GM12878 (cell line): ENCODE data around the gene TPBG. TPM values are rescaled to one million over a fixed set of nuclear protein-coding genes. Genes with fewer than 3 reads are reported as not detected.

Experiments
- ATAC-seq: fragments of 200-7000 bp; cut with Tn5 transposase; 3 replicates; pipeline ENCODE4 v1.9.1; 2020; ENCODE audit warnings: mild to moderate bottlenecking, moderate library complexity
- BruUV-seq: library from RNA; stranded (reverse); fragments of 400-500 nt; replicated peaks from 2 replicates; lab custom pipeline; 2021; lab: Mats Ljungman, UMichigan
- CTCF ChIA-PET: fragments of 300-600 bp; sonication (Branson Sonifier 250); formaldehyde crosslinking; extraction: SDS; loops from one replicate; lab custom pipeline; 2021; ENCODE audit warnings: inconsistent platforms; lab: Yijun Ruan, JAX
- POLR2A ChIA-PET: fragments of 350-600 bp; formaldehyde crosslinking; extraction: SDS; loops from one replicate; lab custom pipeline; 2021; ENCODE audit warnings: inconsistent platforms; lab: Charles Lee
- RAD21 ChIA-PET: fragments of 300-600 bp; sonication (Branson Sonifier 250); formaldehyde crosslinking; loops from one replicate; lab custom pipeline; 2023; ENCODE audit warnings: antibody characterized with exemption; ENCODE audit not compliant: unreplicated experiment; lab: Charles Lee
- SMC1A ChIA-PET: fragments of 300-600 bp; sonication (Branson Sonifier 250); formaldehyde crosslinking; loops from one replicate; lab custom pipeline; 2023; ENCODE audit not compliant: unreplicated experiment, uncharacterized antibody; lab: Charles Lee
- DNase-seq: peaks from one replicate; pipeline ENCODE4 v3.0.0-alpha.2; 2011; ENCODE audit warnings: low read depth, low spot score
- FAIRE-seq: peaks from 3 replicates; lab custom pipeline; 2011; peaks lifted over from hg19 to GRCh38; lab: Jason Lieb, UNC
- H2AFZ ChIP-seq: 2 replicates; pipeline ENCODE4 v1.6.0; 2011; ENCODE audit warnings: low read depth, low read length, control low read depth; ENCODE audit not compliant: control insufficient read depth
- H3K27ac ChIP-seq: 2 replicates; pipeline ENCODE4 v1.5.1; 2011; ENCODE audit warnings: control low read depth; ENCODE audit not compliant: control insufficient read depth, insufficient read depth
- H3K27me3 ChIP-seq, 2 experiments: replicated peaks in 1 of 2; 2 replicates each; pipeline versions ENCODE4 v1.6.0 to v1.6.1; 2011; ENCODE audit warnings: low read length in 1 of 2; ENCODE audit not compliant: control insufficient read depth in 2 of 2, insufficient read depth in 2 of 2
- H3K36me3 ChIP-seq, 2 experiments: 2 replicates each; pipeline ENCODE4 v1.5.1; 2011; ENCODE audit warnings: low read length in 1 of 2; ENCODE audit not compliant: control insufficient read depth in 2 of 2, insufficient read depth in 2 of 2
- H3K4me1 ChIP-seq: 2 replicates; pipeline ENCODE4 v1.6.1; 2011; ENCODE audit warnings: mild to moderate bottlenecking, low read length, moderate library complexity, mixed read lengths; ENCODE audit not compliant: control insufficient read depth, insufficient read depth
- H3K4me2 ChIP-seq: 2 replicates; pipeline ENCODE4 v1.6.0; 2011; ENCODE audit warnings: control low read depth; ENCODE audit not compliant: control insufficient read depth, insufficient read depth
- H3K4me3 ChIP-seq: fragments of 200-600 bp; sonication (generic); 2 replicates; pipeline ENCODE4 v1.5.1; 2016
- H3K79me2 ChIP-seq: 2 replicates; pipeline ENCODE4 v1.6.0; 2011; ENCODE audit warnings: low read length; ENCODE audit not compliant: control insufficient read depth, insufficient read depth
- H3K9ac ChIP-seq: 2 replicates; pipeline ENCODE4 v1.8.0; 2011; ENCODE audit warnings: low read length, control low read depth, mixed read lengths; ENCODE audit not compliant: control insufficient read depth, insufficient read depth
- H3K9me3 ChIP-seq: replicated peaks from 3 replicates; pipeline ENCODE4 v1.5.1; 2011; ENCODE audit warnings: mild to moderate bottlenecking, low read length; ENCODE audit not compliant: control insufficient read depth, insufficient read depth
- H4K20me1 ChIP-seq: 2 replicates; pipeline ENCODE4 v1.6.0; 2011; ENCODE audit not compliant: control insufficient read depth, insufficient read depth
- ESRRA ChIP-seq: IDR thresholded peaks from 2 replicates; pipeline ENCODE4 v1.6.1; 2012; ENCODE audit warnings: mild to moderate bottlenecking, low read length, improper control_type of control experiment
- GABPA ChIP-seq: IDR thresholded peaks from 2 replicates; pipeline ENCODE4 v1.6.1; 2014; ENCODE audit warnings: antibody characterized with exemption, low read depth, mild to moderate bottlenecking, inconsistent platforms
- IKZF2 ChIP-seq, 2 experiments: fragments of 450-650 bp; IDR thresholded peaks; 2 replicates each; pipeline ENCODE4 v1.6.1; 2017; ENCODE audit warnings: mild to moderate bottlenecking in 2 of 2, moderate library complexity in 2 of 2
- MYC ChIP-seq: IDR thresholded peaks from 2 replicates; pipeline ENCODE4 v1.6.1; 2011; ENCODE audit warnings: mild to moderate bottlenecking, low read length, moderate library complexity, inconsistent platforms; ENCODE audit not compliant: insufficient read depth, insufficient replicate concordance, insufficient read length, severe bottlenecking
- NKRF ChIP-seq: fragments of 450-650 bp; conservative IDR thresholded peaks from 2 replicates; pipeline ENCODE4 v1.6.1; 2017; ENCODE audit warnings: mild to moderate bottlenecking, moderate library complexity
- RAD21 ChIP-seq: IDR thresholded peaks from 2 replicates; pipeline ENCODE4 v1.6.1; 2011; ENCODE audit warnings: mild to moderate bottlenecking, low read depth, low read length, moderate library complexity; ENCODE audit not compliant: insufficient read depth
- RBBP5 ChIP-seq: fragments of 200-600 bp; sonication (generic); conservative IDR thresholded peaks from 2 replicates; pipeline ENCODE4 v1.6.1; 2016
- SMAD5 ChIP-seq: IDR thresholded peaks from 2 replicates; pipeline ENCODE4 v1.6.1; 2016; ENCODE audit warnings: antibody characterized with exemption, low read depth
- SRF ChIP-seq, 2 experiments: IDR thresholded peaks; 2 replicates each; pipeline ENCODE4 v1.6.1; 2011; ENCODE audit warnings: low read depth in 2 of 2, low read length in 2 of 2, mild to moderate bottlenecking in 1 of 2, moderate library complexity in 1 of 2
- SUZ12 ChIP-seq: fragments of 200-600 bp; sonication (generic); IDR thresholded peaks from one replicate; pipeline ENCODE4 v1.6.1; 2018; ENCODE audit warnings: antibody characterized with exemption, mild to moderate bottlenecking; ENCODE audit not compliant: unreplicated experiment
- TARDBP ChIP-seq: IDR thresholded peaks from 2 replicates; pipeline ENCODE4 v1.6.1; 2016; ENCODE audit warnings: borderline replicate concordance
- ZBTB33 ChIP-seq: fragments of 450-650 bp; IDR thresholded peaks from 2 replicates; pipeline ENCODE4 v1.6.1; 2017; ENCODE audit warnings: mild to moderate bottlenecking
- WGBS: methylation state at CpG from one replicate; pipeline ENCODE4 v1.1.6; 2016; ENCODE audit warnings: low lambda C conversion rate; ENCODE audit not compliant: insufficient replicate concordance, insufficient coverage; ENCODE audit errors: missing lambda C conversion rate; 5-methylcytosine and 5-hydroxymethylcytosine counted together
- in situ Hi-C: fragments of 300-500 bp; cut with MboI; formaldehyde crosslinking; loops from 9 replicates; pipeline ENCODE4 v1.14.3; 2018; ENCODE audit warnings: mixed read lengths
- intact Hi-C: fragments of 100-400 bp; cut with micrococcal nuclease; formaldehyde crosslinking; loops from one replicate; pipeline ENCODE4 v1.14.2; 2022; ENCODE audit not compliant: unreplicated experiment
- polyA plus RNA-seq, 11 experiments: library from polyadenylated mRNA; depleted of rRNA in 4 of 11; unstranded in 6 of 11; stranded (reverse) in 5 of 11; fragments of >200 nt; fragmentation: Nextera tagmentation in 4 of 11; fragmentation: Illumina TruSeq in 1 of 11; extraction: Ambion mirVana in 4 of 11; extraction: Trizol in 1 of 11; gene quantifications; 1 replicate in 1 of 11; 2 replicates in 10 of 11; pipeline versions ENCODE4 v1.2.1 to v1.2.3, GENCODE V29; 2011 to 2016; ENCODE audit warnings: inconsistent platforms in 2 of 11, missing spikeins in 2 of 11, low read depth in 1 of 11
- total RNA-seq, 4 experiments: library from RNA; depleted of rRNA in 3 of 4; stranded (reverse); fragments of >200 nt in 3 of 4; fragmentation: Illumina TruSeq in 1 of 4; extraction: Trizol in 1 of 4; gene quantifications; 2 replicates each; pipeline versions ENCODE4 v1.2.1 to v1.2.3, GENCODE V29; 2013 to 2021
- TF ChIP-seq, protein P1 (sequence below): IDR thresholded peaks from 2 replicates; pipeline ENCODE4 v1.6.1; 2012; ENCODE audit warnings: low read depth, low read length, improper control_type of control experiment
- TF ChIP-seq, protein P2 (sequence below): fragments of 450-650 bp; IDR thresholded peaks from 2 replicates; pipeline ENCODE4 v1.6.1; 2016; ENCODE audit warnings: mild to moderate bottlenecking, moderate library complexity, borderline replicate concordance
- TF ChIP-seq, protein P3 (sequence below): IDR thresholded peaks from 2 replicates; pipeline ENCODE4 v1.6.1; 2011; ENCODE audit warnings: low read depth, low read length, improper control_type of control experiment, borderline replicate concordance

The TPBG gene
- total and polyA plus RNA-seq, 10 of the 15 experiments (the other 5 are each of a cell fraction or from before 2014, with no cell fraction given), result 0.06 to 0.98 (median 0.66) TPM

- no TSS peak for BruUV-seq
- Histone ChIP-seq H3K4me3 (no peak overlapping the region), H3K79me2 (no peaks in the 10 kb centered on the region), H3K36me3 (no peaks in the 10 kb centered on the region), H3K4me2 (no peak overlapping the region), H3K9ac (no peak overlapping the region), H3K9me3 (no peaks in the 10 kb centered on the region; the same call in 2 of the 3 replicates), H4K20me1 (no peaks in the 10 kb centered on the region), H3K27me3 (peaks cover 3 to 5% of the 10 kb centered on the region in 2 experiments; a peak in 2 of 4 replicates), H3K4me1 (no peaks in the 10 kb centered on the region), H3K27ac (no peak overlapping the region), H2AFZ (no peak overlapping the region)
- intact Hi-C loops, result loop anchor here (10.0 kb wide), 2 partner anchors 87 to 703 kb away; partner anchors contain the start of genes DOP1A and UBE3D
- ChIA-PET SMC1A (no interaction called here), POLR2A (no interaction called here), RAD21 (no interaction called here), CTCF (no interaction called here)
- TF ChIP-seq MYC (no peak), RAD21 (no peak), ZBTB33 (no peak), SMAD5 (no peak), NKRF (no peak), RBBP5 (no peak), GABPA (no peak), IKZF2 (IDR thresholded peaks at IDR 0.05) (no peak), TARDBP (no peak), ESRRA (no peak), SUZ12 (no peak), SRF (IDR thresholded peaks at IDR 0.05; ENCODE audit: low read depth in 2 of 2, low read length in 2 of 2) (no peak)
- TF ChIP-seq, protein P1, sequence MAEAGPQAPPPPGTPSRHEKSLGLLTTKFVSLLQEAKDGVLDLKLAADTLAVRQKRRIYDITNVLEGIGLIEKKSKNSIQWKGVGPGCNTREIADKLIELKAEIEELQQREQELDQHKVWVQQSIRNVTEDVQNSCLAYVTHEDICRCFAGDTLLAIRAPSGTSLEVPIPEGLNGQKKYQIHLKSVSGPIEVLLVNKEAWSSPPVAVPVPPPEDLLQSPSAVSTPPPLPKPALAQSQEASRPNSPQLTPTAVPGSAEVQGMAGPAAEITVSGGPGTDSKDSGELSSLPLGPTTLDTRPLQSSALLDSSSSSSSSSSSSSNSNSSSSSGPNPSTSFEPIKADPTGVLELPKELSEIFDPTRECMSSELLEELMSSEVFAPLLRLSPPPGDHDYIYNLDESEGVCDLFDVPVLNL, result no peak
- TF ChIP-seq, protein P2, sequence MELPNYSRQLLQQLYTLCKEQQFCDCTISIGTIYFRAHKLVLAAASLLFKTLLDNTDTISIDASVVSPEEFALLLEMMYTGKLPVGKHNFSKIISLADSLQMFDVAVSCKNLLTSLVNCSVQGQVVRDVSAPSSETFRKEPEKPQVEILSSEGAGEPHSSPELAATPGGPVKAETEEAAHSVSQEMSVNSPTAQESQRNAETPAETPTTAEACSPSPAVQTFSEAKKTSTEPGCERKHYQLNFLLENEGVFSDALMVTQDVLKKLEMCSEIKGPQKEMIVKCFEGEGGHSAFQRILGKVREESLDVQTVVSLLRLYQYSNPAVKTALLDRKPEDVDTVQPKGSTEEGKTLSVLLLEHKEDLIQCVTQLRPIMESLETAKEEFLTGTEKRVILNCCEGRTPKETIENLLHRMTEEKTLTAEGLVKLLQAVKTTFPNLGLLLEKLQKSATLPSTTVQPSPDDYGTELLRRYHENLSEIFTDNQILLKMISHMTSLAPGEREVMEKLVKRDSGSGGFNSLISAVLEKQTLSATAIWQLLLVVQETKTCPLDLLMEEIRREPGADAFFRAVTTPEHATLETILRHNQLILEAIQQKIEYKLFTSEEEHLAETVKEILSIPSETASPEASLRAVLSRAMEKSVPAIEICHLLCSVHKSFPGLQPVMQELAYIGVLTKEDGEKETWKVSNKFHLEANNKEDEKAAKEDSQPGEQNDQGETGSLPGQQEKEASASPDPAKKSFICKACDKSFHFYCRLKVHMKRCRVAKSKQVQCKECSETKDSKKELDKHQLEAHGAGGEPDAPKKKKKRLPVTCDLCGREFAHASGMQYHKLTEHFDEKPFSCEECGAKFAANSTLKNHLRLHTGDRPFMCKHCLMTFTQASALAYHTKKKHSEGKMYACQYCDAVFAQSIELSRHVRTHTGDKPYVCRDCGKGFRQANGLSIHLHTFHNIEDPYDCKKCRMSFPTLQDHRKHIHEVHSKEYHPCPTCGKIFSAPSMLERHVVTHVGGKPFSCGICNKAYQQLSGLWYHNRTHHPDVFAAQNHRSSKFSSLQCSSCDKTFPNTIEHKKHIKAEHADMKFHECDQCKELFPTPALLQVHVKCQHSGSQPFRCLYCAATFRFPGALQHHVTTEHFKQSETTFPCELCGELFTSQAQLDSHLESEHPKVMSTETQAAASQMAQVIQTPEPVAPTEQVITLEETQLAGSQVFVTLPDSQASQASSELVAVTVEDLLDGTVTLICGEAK, result no peak
- TF ChIP-seq, protein P3, sequence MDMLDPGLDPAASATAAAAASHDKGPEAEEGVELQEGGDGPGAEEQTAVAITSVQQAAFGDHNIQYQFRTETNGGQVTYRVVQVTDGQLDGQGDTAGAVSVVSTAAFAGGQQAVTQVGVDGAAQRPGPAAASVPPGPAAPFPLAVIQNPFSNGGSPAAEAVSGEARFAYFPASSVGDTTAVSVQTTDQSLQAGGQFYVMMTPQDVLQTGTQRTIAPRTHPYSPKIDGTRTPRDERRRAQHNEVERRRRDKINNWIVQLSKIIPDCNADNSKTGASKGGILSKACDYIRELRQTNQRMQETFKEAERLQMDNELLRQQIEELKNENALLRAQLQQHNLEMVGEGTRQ, result no peak
- WGBS, result 62% methylated on average over 3 of the region's 3 CpGs
- in situ Hi-C loops, result no loop called here
- ATAC-seq (no peak), DNase-seq (no peak), FAIRE-seq (no peak)
Observed at GRCh38 chr6:82361631-82362030, 2.0 kb upstream of the TPBG start.
